ENCODE data around the gene RFX5. TPM values are rescaled to one million over a fixed set of nuclear protein-coding genes. Genes with fewer than 3 reads are reported as not detected.

The RFX5 gene
- total RNA-seq, 1 donor from 2014 or later = 89.5 TPM

DNA sequence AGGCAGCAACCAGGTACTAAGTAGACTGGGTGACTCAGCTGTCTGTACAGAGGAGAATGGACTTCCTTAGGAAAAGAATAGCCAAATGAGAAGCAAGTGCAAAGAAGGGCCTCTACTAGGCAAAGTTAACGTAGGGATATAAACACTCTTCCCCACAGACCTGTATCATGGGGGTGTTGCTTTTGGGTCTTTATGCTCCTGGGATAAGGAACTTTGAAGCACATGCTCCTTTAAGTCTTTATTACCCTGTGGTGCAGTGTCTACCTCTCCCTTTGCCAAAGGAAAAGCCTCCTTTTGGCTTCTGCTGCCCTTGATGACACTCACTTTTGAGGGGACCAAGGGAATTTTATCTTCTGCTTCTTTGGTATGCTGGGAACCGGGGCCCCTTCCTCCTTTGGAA, 5.0 kb downstream of the RFX5 start:
- TF ChIP-seq, protein P1, sequence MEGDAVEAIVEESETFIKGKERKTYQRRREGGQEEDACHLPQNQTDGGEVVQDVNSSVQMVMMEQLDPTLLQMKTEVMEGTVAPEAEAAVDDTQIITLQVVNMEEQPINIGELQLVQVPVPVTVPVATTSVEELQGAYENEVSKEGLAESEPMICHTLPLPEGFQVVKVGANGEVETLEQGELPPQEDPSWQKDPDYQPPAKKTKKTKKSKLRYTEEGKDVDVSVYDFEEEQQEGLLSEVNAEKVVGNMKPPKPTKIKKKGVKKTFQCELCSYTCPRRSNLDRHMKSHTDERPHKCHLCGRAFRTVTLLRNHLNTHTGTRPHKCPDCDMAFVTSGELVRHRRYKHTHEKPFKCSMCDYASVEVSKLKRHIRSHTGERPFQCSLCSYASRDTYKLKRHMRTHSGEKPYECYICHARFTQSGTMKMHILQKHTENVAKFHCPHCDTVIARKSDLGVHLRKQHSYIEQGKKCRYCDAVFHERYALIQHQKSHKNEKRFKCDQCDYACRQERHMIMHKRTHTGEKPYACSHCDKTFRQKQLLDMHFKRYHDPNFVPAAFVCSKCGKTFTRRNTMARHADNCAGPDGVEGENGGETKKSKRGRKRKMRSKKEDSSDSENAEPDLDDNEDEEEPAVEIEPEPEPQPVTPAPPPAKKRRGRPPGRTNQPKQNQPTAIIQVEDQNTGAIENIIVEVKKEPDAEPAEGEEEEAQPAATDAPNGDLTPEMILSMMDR (IDR thresholded peaks at IDR 0.05; ENCODE audit: unreplicated experiment) = no peak
- DNase-seq (ENCODE audit: low spot score in 2 of 2, unreplicated experiment in 2 of 2) = no peak
- Mint-ChIP-seq H3K27ac (peak overlapping the region; percentile 25), H3K4me3 (no peak overlapping the region), H3K27me3 (ENCODE audit: low read depth) (no peaks in the 10 kb centered on the region), H3K4me1 (peaks cover 20% of the 10 kb centered on the region), H3K9me3 (no peaks in the 10 kb centered on the region), H3K36me3 (peaks cover 18% of the 10 kb centered on the region)

DNA sequence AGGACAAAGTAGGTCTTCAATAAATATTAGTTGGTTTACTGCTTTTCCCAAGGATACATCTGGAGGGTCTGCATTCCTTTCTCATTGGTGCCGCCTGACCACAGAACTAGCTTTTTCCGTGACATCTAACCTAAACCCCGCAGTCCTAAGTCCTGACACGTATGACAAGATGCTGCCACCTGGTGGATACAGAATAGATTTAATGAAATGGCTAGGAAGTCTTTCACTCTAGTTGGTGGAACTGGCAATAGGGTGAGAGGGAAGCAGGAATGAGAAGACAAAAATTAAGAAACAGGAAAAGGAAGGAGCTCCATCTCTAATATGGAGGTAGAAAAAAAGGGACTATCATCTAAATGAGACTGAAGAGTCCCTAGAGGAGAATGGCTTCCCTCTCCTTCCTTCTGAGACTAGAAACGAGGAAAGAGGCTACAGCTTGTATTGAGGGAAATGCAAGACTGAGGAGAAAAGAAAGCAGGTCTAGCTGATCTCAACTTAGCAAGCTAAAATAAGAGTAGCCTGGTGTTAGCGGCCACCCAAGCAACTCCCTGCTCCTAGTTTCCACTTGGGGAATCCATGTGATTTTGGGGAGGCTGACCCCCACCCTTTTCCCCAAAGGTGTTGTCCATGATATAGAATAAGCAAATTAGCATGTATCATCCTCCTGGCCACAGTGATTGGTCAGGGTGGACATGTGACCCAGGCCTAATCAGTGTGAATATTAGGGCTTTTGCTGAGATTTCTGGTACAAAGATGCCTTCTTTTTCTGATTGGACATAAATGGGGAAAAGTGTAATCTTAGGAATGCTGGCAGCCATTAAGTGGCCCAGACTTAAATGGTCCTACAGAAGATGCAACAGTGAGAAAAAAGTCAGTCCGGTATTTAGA, 5.9 kb downstream of the RFX5 start:
- H3K27me3 Mint-ChIP-seq (ENCODE audit: low read depth) = no peaks in the 10 kb centered on the region
- H3K27ac Mint-ChIP-seq = peak overlapping the region; percentile 24
- DNase-seq (ENCODE audit: low spot score in 2 of 2, unreplicated experiment in 2 of 2) = no peak
- TF ChIP-seq, protein P1 (IDR thresholded peaks at IDR 0.05; ENCODE audit: unreplicated experiment) = peak; percentile 77
- peaks cover 15% of the 10 kb centered on the region for H3K4me1 Mint-ChIP-seq
- peaks cover 18% of the 10 kb centered on the region for H3K36me3 Mint-ChIP-seq
- no peaks in the 10 kb centered on the region for H3K9me3 Mint-ChIP-seq
- H3K4me3 Mint-ChIP-seq = no peak overlapping the region

DNA sequence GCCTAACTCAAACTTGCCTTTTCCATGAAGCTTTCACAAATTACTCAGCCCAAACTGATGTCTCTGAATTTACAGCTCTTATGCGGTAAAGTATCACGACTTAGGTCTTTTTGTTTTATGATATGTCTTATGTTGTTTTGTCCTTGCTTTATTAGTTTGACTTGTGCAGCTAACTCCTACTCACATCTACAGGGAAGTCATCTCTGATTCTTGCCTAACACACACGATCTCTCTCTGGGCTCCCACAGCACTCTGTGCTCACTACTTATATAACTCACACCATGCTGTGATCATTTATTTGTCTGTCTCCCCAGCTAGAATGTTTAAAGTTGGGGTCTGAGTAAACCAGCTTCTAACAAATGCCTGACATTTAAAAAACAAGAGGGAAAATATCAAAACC, 10.5 kb downstream of the RFX5 start:
- no peak overlapping the region for H3K4me3 Mint-ChIP-seq
- no peaks in the 10 kb centered on the region for H3K36me3 Mint-ChIP-seq
- no peak overlapping the region for H3K27ac Mint-ChIP-seq
- DNase-seq (ENCODE audit: low spot score in 2 of 2, unreplicated experiment in 2 of 2) = no peak
- TF ChIP-seq, protein P1 (IDR thresholded peaks at IDR 0.05; ENCODE audit: unreplicated experiment) = no peak
- no peaks in the 10 kb centered on the region for H3K9me3 Mint-ChIP-seq
- H3K27me3 Mint-ChIP-seq (ENCODE audit: low read depth) = no peaks in the 10 kb centered on the region
- peaks cover 5% of the 10 kb centered on the region for H3K4me1 Mint-ChIP-seq

DNA sequence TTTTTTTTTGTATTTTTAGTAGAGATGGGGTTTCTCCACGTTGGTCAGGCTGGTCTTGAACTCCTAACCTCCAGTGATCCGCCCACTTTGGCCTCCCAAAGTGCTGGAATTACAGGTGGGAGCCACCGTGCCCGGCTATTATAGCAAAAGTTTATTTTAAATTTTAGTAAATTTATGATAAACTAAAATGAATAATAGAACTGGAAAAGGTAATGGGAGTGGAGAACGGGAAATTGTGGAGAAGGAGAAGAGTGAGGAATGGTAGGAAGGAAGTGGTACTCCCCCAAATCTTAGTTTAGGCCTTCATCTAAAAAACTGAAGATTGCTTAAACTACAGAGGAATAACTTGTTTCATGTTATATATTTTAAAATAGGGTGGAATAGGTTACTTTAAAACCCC, 12.2 kb downstream of the RFX5 start:
- TF ChIP-seq, protein P1 (IDR thresholded peaks at IDR 0.05; ENCODE audit: unreplicated experiment) = no peak
- H3K27ac Mint-ChIP-seq = no peak overlapping the region
- DNase-seq (ENCODE audit: low spot score in 2 of 2, unreplicated experiment in 2 of 2) = no peak
- H3K27me3 Mint-ChIP-seq (ENCODE audit: low read depth) = no peaks in the 10 kb centered on the region
- H3K4me3 Mint-ChIP-seq = no peak overlapping the region
- H3K36me3 Mint-ChIP-seq = no peaks in the 10 kb centered on the region
- no peaks in the 10 kb centered on the region for H3K4me1 Mint-ChIP-seq
- no peaks in the 10 kb centered on the region for H3K9me3 Mint-ChIP-seq

DNA sequence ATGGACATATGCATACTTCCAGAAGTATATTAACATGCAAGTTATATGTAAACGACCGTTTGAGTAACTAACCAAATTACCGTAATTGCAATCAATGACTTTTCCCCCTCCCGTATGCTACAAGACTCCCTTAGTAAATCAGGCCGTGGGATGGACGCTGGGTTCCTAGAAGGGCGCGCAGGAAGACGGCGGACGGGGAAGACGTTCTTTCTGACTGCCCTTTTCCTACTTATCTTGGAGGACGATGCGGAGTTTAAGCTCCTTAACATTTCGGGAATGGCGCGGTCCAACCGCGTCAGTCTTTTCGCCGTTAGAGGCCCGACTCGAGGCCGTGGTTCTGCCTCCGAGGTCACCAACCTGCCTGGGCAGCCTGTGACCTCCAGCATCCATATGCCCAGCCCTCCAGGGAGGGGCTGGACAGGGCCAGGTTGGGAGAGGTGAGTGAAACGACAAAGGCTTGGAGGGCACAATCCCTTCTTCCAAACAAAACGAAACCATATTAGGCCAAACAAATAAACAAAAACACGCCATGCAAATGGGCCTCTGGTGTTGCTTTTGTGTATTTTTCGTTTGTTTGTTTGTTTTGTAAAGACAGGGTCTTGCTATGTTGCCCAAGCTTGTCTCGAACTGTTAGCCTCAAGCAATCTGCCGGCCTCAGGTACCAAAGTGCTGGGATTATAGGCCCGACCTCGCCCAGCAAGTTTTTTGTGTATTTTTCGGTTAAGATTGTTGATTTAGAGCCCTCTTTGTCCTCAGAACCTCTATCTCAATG, 19.0 kb downstream of the RFX5 start:
- peak overlapping the region; percentile 99 for H3K27ac Mint-ChIP-seq
- peak overlapping the region; percentile 85 for H3K4me3 Mint-ChIP-seq
- H3K36me3 Mint-ChIP-seq = peaks cover 2% of the 10 kb centered on the region
- DNase-seq (ENCODE audit: low spot score in 2 of 2, unreplicated experiment in 2 of 2) = no peak
- H3K4me1 Mint-ChIP-seq = peaks cover 24% of the 10 kb centered on the region
- no peaks in the 10 kb centered on the region for H3K27me3 Mint-ChIP-seq (ENCODE audit: low read depth)
- TF ChIP-seq, protein P1 (IDR thresholded peaks at IDR 0.05; ENCODE audit: unreplicated experiment) = no peak
- no peaks in the 10 kb centered on the region for H3K9me3 Mint-ChIP-seq

All from mesothelial cell of epicardium (in vitro differentiated cells).